HG02588 (cell line): ENCODE data around the gene NABP1.
"Not testable (repeated sequence)": the region's sequence is repeated elsewhere in the genome, so short reads cannot be mapped to it uniquely, and the experiment has no call there.

ENCODE experiments used
- ATAC-seq: cut with Tn5 transposase; IDR thresholded peaks from one replicate; pipeline ENCODE4 v1.9.1; 2021; ENCODE audit warnings: mild to moderate bottlenecking, moderate library complexity; ENCODE audit not compliant: unreplicated experiment

Gene NABP1

GRCh38 chr2:191677646-191678436 lies at the start of gene NABP1:
TSS of gene NABP1 (plus strand) at chr2:191678136. CDS start at chr2:191678615, 479 bp downstream.
- peak; percentile 64 for ATAC-seq

DNA sequence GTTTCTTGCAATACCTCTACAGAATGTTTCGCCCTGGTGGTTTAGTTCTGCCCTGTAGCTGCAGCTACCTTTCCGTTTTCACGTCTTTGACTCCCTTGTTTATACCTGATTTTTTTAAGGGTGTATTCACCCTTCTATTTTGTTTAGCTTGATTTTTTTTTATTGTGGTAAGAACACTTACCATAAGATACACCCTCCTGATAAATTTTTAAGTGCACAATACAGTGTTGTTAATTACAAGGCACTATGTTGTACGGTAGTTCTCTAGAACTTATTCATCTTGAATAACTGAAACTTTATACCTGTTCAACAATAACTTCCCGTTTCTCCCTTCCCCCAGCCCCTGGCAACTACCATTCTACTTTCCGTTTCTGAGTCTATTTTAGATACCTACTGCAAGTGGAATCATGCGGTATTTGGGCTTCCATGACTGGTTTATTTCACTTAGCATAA lies 48.9 kb upstream of the NABP1 start:
- ATAC-seq = no peak

DNA sequence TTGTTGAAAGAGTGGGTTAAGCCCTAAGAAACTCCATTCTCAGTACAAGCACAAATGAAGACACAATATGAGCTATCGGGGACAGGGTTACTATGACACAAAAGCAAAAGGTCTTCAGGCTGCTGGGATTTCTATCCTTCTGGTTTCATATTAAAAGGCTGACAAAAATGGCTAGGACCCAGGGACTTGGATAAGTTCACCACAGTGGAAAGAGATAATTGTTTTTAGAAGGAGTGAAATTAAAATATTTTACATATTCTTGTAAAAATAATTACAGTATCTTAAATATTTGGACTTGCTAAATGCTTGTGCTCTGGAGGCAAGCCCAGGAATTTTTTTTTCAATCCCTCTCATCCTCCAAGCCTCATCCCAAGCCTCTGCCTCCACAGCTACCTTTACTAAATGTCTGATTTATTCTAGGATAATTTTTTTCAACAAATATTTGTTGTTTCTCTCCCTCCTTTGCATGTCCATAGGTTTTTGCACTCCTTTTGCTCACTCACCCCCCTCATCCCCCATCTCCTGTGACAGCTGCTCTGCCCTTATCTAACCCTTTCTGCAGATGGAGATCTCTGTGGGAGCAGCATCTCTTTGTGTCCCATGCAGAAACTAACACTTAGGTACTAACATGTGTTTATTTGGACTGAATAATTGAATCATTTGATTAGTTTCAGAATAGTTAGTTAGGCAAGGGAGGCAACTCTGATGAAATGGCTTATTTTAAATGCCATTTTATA lies 47.8 kb upstream of the NABP1 start:
- ATAC-seq = no peak

GRCh38 chr2:191631754-191632153 lies 46.2 kb upstream of the NABP1 start:
- no peak for ATAC-seq

GRCh38 chr2:191632426-191632825 lies 45.5 kb upstream of the NABP1 start:
- no peak for ATAC-seq

- no peak for ATAC-seq
Measured at GRCh38 chr2:191634791-191635190, 43.1 kb upstream of the NABP1 start.

- ATAC-seq = peak; percentile 74
Measured at GRCh38 chr2:191635333-191636234, 42.4 kb upstream of the NABP1 start.

DNA sequence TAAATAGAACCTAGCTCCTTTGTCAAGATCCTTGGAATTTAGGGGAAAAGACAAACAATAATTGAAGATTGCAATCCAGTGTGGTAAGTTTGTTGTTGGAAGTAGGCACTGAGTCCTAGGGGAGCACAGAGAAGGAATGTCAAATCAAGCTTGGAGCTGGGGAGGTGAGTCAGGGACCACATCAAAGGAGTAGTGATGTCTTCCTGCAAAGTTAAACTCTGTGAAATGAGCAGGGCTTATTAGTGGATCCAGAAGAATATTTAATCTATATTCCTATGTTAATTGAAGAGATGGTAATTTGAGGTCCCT lies 41.7 kb upstream of the NABP1 start:
- ATAC-seq = no peak

DNA sequence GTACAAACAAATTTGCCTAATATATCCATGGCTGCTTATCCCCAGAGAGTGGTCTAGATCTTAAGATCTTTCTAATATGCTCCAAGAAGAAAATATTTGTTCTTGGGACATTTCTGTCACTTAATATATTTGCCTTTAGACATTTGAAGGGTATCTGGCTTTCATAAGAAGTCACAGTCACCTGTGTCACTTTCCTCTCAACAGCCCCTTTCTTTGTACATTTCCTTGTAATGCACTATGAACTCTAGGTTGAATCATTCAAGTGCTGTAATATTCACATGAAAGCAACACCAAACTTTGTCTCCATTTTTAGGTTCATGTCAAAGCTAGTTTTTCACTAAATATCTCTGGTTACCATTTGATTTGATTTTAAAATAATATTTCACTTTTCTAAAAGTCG lies 41.4 kb upstream of the NABP1 start:
- ATAC-seq = no peak

DNA sequence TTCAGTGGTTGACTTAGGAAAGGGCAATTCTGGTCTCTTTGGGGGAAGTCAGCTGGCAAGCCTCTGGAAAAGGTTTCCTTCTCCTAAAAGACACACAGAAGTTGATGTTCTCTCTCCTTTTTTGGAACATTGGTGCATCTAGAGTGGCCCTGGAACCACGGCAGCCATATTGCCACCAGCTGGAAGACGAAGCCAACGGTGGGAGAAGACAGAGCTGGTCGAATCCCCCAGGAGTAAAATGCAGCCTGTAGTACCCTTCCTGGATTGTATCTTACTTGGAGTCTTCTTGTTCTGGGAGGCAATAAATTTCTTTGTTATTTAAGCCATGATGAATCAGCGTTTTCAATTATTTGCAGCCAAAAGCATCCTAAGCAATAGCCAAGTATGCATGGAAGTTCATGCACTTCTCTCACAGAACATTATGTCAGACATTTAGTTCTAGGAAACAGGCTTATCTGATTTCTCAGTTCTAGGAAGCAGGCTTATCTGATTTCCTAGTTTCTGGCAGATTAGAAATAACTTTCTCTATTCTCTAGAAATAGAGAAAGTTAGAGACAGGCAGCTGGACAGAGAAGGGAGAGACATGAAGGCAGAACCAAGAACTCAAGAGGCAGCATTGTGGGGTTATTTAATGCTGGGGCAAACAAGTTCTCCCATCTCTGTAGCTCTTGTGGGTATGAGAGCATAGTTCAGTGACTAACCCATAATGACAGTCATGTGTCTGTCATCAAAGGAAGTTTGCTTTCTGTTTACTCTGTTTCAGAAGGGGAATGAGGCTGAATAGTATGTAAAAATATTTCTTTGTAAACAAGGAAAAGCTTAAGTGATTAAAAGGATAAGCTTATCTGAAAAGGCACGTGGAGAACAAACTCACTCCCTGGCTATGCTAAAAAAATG lies 40.5 kb upstream of the NABP1 start:
- ATAC-seq = peak; percentile 63

GRCh38 chr2:191638079-191638801 lies 39.7 kb upstream of the NABP1 start:
- ATAC-seq = peak; percentile 26

DNA sequence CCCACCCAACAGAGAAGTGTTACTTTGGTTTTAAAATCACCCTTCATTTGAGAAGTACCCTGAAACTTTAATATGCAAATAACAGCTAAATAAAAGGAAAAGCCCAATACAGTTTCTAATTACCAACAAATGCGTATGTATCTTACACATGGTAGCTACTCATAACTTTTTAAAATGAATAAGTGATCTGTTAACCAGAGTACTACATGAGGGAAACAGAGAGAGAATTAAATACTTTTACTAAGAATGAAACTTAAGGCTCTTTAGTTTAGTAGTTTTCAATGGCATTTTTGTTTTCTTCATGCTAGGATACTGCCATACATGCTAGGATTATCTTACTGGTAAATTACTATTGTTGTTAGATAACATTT lies 39.1 kb upstream of the NABP1 start:
- ATAC-seq = peak; percentile 21

DNA sequence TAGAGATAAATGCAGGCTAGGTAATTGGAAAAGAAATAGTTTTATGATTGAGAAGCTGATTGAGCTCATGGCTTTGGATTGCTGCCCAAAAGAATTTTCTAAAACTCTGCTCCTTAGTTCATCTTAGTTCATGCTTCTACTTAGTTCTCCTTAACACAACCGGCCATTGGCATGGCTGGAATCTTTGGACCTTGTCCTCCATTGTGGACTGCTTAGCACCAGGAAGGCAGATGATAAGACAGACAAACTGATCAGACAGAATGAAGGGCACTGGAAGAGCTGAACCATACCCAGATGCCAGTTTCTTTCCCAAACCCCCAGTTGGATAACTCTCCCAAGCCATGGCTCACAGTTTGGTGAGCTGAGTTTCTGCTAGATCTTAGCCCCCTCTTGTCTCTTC lies 36.3 kb upstream of the NABP1 start:
- no peak for ATAC-seq

DNA sequence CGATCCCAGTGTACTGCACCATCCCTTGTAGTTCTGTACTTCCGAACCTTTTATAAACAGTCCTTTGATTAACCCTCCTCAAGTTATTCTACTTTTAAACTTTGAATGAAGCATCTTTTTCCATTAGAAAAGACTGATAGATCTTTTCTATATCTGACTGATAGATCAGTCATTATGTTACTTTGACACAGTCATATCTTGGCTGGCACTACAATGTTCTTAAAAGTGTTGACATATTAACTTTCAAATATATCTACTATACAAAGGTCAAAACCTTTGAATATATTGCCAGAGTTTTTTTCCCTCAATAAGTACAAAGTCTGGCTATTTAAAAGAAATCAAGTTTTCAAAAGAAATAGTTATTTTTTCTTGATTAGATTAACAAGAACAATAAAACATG lies 35.4 kb upstream of the NABP1 start:
- no peak for ATAC-seq

DNA sequence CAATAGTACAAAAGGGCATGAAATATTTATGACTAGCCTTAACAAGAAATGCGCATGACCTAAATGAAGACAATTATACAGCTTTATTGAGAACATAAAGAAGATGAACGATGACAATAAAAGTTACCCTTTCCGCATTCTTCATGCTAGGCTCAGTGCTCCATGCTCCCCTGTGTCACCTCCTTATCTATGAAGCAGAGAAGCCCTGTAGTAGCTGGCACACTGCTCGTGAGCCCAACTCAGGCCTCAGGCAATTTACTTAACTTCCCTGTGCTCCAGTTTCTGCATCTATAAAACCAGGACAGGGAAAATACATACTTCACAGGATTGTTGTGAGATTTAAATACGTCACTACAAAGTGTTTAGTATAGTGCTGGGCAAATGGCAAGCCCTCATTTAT lies 34.5 kb upstream of the NABP1 start:
- ATAC-seq = no peak

DNA sequence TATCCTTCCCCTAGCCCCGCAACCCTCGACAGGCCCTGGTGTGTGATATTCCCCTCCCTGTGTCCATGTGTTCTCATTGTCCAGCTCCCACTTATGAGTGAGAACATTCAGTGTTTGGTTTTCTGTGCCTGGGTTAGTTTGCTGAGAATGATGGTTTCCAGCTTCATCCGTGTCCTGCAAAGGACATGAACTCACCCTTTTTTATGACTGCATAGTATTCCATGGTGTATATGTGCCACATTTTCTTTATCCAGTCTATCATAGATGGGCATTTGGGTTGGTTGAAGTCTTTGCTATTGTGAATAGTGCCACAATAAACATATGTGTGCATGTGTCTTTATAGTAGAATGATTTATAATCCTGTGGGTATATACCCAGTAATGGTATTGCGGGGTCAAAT lies 33.3 kb upstream of the NABP1 start:
- ATAC-seq = not testable (repeated sequence)

DNA sequence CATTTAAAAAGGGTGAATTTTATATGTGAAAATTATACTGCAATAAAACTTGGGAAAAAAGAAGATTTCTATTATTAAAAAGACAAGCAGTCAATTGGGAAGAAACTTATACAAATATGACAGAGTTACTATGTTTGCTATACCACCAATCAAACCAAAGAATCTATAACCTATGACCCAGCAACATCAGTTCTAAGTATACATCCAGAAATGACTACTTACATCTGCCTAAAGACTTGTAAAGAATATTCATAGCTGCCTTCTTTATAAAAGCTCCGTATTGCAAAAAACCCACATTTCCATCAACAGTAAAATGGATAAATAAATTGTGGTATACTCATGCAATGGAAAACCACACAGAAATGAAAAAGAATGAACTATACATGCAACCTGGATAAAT lies 32.9 kb upstream of the NABP1 start:
- ATAC-seq = no peak

DNA sequence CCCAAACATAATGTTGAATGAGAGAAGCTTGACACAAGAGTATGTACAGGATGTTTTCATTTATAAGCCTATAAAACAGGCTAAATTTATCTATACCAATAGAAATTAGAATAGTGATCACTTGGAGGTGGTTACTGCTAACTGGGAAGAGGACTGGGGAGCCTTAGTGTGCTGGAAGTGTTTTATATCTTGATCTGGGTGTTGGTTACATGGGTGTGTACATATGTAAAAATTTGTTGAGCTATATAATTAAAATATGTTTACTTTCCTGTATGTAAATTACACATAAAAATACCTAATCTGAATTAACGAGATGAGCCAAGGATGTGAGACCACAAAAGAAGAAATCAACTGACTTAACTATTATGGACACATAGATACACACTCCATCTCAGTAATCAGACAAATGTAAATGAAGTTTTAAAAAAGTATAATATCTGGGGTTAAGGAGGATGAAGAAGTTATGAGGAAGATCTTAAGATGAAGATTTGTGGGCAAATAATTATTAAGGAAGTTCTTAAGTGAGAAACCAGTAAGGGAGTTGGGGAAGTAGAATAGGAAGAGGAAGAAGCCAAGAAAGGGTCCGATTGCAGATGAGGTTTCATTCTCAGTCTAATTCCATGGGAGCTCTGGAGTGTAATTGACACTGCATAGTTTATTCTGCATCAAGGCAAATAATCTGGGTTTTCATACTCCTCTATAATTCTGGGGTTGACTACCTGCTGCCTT lies 32.3 kb upstream of the NABP1 start:
- ATAC-seq = no peak
